GM12873 (cell line): Measurements from ENCODE around the gene HDLBP.

Experiments used
- CTCF ChIP-seq: IDR thresholded peaks from 2 replicates; pipeline ENCODE4 v1.5.1; 2012; ENCODE audit warnings: low read depth, mild to moderate bottlenecking, moderate library complexity, low read length, control low read depth; ENCODE audit not compliant: insufficient read depth; ENCODE audit errors: missing control alignments

HDLBP gene

GRCh38 chr2:241315093-241315878, at the start of gene HDLBP:
TSS of gene HDLBP (minus strand) at chr2:241315672. CDS start at chr2:241266869, 48,803 bp downstream.
- peak; percentile 38 for TF ChIP-seq CTCF

- no peak for TF ChIP-seq CTCF
These were observed 49.3 kb upstream of the HDLBP start for GRCh38 chr2:241364781-241365180.

GRCh38 chr2:241363426-241363825, 48.0 kb upstream of the HDLBP start:
- TF ChIP-seq CTCF = no peak

- TF ChIP-seq CTCF = no peak
These were observed 44.1 kb upstream of the HDLBP start for GRCh38 chr2:241359481-241360045.

- TF ChIP-seq CTCF = no peak
These were observed 43.0 kb upstream of the HDLBP start for GRCh38 chr2:241358470-241358869.

GRCh38 chr2:241357531-241357930, 42.1 kb upstream of the HDLBP start:
- TF ChIP-seq CTCF = no peak

GRCh38 chr2:241356871-241357260, 41.4 kb upstream of the HDLBP start:
- no peak for TF ChIP-seq CTCF
